GM12864 (cell line): ENCODE measurements around the gene PLCB4.

Experiments
- DNase-seq: peaks from one replicate; pipeline ENCODE4 v3.0.0-alpha.2; 2011; ENCODE audit warnings: low read depth
- H3K4me3 ChIP-seq: 2 replicates; pipeline ENCODE4 v1.5.1; 2011; ENCODE audit warnings: mild to moderate bottlenecking, low read depth, low read length, control low read depth
- CTCF ChIP-seq: IDR thresholded peaks from 2 replicates; pipeline ENCODE4 v1.5.1; 2011; ENCODE audit warnings: low read depth, mild to moderate bottlenecking, moderate library complexity, low read length, control low read depth, inconsistent platforms; ENCODE audit errors: missing control alignments

The PLCB4 gene

GRCh38 chr20:9177278-9177677 is 108.4 kb downstream of the PLCB4 start:
- no peak for DNase-seq
- no peak for TF ChIP-seq CTCF
- no peak overlapping the region for H3K4me3 ChIP-seq

GRCh38 chr20:9179193-9179802 is 110.4 kb downstream of the PLCB4 start:
- no peak for TF ChIP-seq CTCF
- no peak for DNase-seq
- H3K4me3 ChIP-seq, result no peak overlapping the region

GRCh38 chr20:9179867-9180266 is 111.0 kb downstream of the PLCB4 start:
- TF ChIP-seq CTCF, result no peak
- DNase-seq, result no peak
- H3K4me3 ChIP-seq, result no peak overlapping the region

- no peak for DNase-seq
- no peak overlapping the region for H3K4me3 ChIP-seq
- no peak for TF ChIP-seq CTCF
These were observed 111.8 kb downstream of the PLCB4 start for GRCh38 chr20:9180481-9181257.

GRCh38 chr20:9185511-9185910 is 116.6 kb downstream of the PLCB4 start:
- no peak overlapping the region for H3K4me3 ChIP-seq
- DNase-seq, result no peak

GRCh38 chr20:9186396-9186795 is 117.5 kb downstream of the PLCB4 start:
- TF ChIP-seq CTCF, result no peak
- DNase-seq, result no peak

More at GRCh38 chr20:9185511-9185910, 116.6 kb downstream of the PLCB4 start:
- TF ChIP-seq CTCF, result no peak

More at GRCh38 chr20:9186396-9186795, 117.5 kb downstream of the PLCB4 start:
- no peak overlapping the region for H3K4me3 ChIP-seq
